HepG2 (cell line): Measurements from ENCODE around the gene ALG5. TPM values are rescaled to one million over a fixed set of nuclear protein-coding genes. Genes with fewer than 3 reads are reported as not detected.
A peak's percentile ranks its signal among the peaks of the same experiment; 100 is the strongest.

Experiments
- AHDC1 ChIP-seq: sonication (generic); formaldehyde crosslinking; IDR thresholded peaks from 2 replicates; pipeline ENCODE4 v1.5.1; 2020; ENCODE audit warnings: mild to moderate bottlenecking, missing genetic modification reagents, borderline replicate concordance
- NR2F6 ChIP-seq, 2 experiments: IDR thresholded peaks; 2 replicates each; pipeline ENCODE4 v1.6.1; 2016; ENCODE audit warnings: antibody characterized with exemption in 1 of 2, mild to moderate bottlenecking in 1 of 2
- PATZ1 ChIP-seq: sonication (generic); formaldehyde crosslinking; IDR thresholded peaks from 2 replicates; pipeline ENCODE4 v1.4.0; 2020; ENCODE audit warnings: missing genetic modification reagents
- REST ChIP-seq, 2 experiments: IDR thresholded peaks; 2 replicates each; pipeline ENCODE4 v1.6.1; 2011 to 2012; ENCODE audit warnings: low read length in 2 of 2, borderline replicate concordance in 1 of 2, low read depth in 1 of 2, mild to moderate bottlenecking in 1 of 2, moderate library complexity in 1 of 2
- RXRA ChIP-seq: sonication (generic); formaldehyde crosslinking; IDR thresholded peaks from 2 replicates; pipeline ENCODE4 v1.5.1; 2020; ENCODE audit warnings: missing genetic modification reagents
- SUZ12 ChIP-seq: fragments of 150-350 bp; IDR thresholded peaks from 2 replicates; pipeline ENCODE4 v1.6.1; 2014; ENCODE audit warnings: low read depth, low read length
- ZFX ChIP-seq: sonication (generic); formaldehyde crosslinking; IDR thresholded peaks from 2 replicates; pipeline ENCODE4 v1.4.0; 2020; ENCODE audit warnings: mild to moderate bottlenecking, low read depth, missing genetic modification reagents, moderate library complexity
- ZNF574 ChIP-seq: sonication (generic); formaldehyde crosslinking; IDR thresholded peaks from 2 replicates; pipeline ENCODE4 v1.4.0; 2020; ENCODE audit warnings: missing genetic modification reagents
- polyA plus RNA-seq, 8 experiments: library from polyadenylated mRNA; depleted of rRNA in 3 of 8; stranded (reverse) in 7 of 8; unstranded in 1 of 8; fragments of >200 nt; fragmentation: Illumina TruSeq in 4 of 8; extraction: Trizol in 4 of 8; gene quantifications; 2 replicates each; pipeline versions ENCODE4 v1.2.1 to v1.2.3, GENCODE V29; 2011 to 2016; ENCODE audit warnings: low read depth in 4 of 8, missing spikeins in 1 of 8, mixed read lengths in 1 of 8; ENCODE audit not compliant: insufficient read depth in 1 of 8
- total RNA-seq, 5 experiments: library from RNA; depleted of rRNA; stranded (reverse); fragments of >200 nt; fragmentation: Illumina TruSeq; extraction: Trizol; gene quantifications; 2 replicates each; pipeline ENCODE4 v1.2.3, GENCODE V29; 2016; ENCODE audit warnings: low read depth in 1 of 5
- TF ChIP-seq, protein P1 (sequence below): sonication (generic); formaldehyde crosslinking; IDR thresholded peaks from 2 replicates; pipeline ENCODE4 v1.4.0; 2020; ENCODE audit warnings: mild to moderate bottlenecking, missing genetic modification reagents

Gene ALG5
- total and polyA plus RNA-seq, 2 of the 13 experiments (the other 11 are each of a cell fraction or from before 2014, with no cell fraction given), result 27.8 to 51.1 TPM

GRCh38 chr13:36919171-36919832 lies 79.8 kb downstream of the ALG5 start (continued):
- no peak for TF ChIP-seq REST (IDR thresholded peaks at IDR 0.05; ENCODE audit: borderline replicate concordance in 1 of 2, low read depth in 1 of 2, low read length in 2 of 2)
- TF ChIP-seq SUZ12, result no peak
- no peak for TF ChIP-seq RXRA (CRISPR knock-in tag)
- TF ChIP-seq AHDC1 (CRISPR knock-in tag), result peak; percentile 44; the same call in 1 of the 2 replicates
- peak; percentile 53; the same call in 1 of the 2 replicates for TF ChIP-seq PATZ1 (CRISPR knock-in tag)
- TF ChIP-seq, protein P1, sequence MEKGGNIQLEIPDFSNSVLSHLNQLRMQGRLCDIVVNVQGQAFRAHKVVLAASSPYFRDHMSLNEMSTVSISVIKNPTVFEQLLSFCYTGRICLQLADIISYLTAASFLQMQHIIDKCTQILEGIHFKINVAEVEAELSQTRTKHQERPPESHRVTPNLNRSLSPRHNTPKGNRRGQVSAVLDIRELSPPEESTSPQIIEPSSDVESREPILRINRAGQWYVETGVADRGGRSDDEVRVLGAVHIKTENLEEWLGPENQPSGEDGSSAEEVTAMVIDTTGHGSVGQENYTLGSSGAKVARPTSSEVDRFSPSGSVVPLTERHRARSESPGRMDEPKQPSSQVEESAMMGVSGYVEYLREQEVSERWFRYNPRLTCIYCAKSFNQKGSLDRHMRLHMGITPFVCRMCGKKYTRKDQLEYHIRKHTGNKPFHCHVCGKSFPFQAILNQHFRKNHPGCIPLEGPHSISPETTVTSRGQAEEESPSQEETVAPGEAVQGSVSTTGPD, result no peak
- no peak for TF ChIP-seq NR2F6 (IDR thresholded peaks at IDR 0.05)
- TF ChIP-seq NR2F6 (CRISPR knock-in tag; IDR thresholded peaks at IDR 0.05), result no peak
- TF ChIP-seq ZNF574 (CRISPR knock-in tag), result peak; percentile 34; the same call in 1 of the 2 replicates
- TF ChIP-seq ZFX, result no peak
